Neuron (in vitro differentiated cells): ENCODE results near the gene UBXN2A.
"Not testable (repeated sequence)": the region's sequence is repeated elsewhere in the genome, so short reads cannot be mapped to it uniquely, and the experiment has no call there.

ENCODE experiments used
- H2AFZ ChIP-seq: one replicate; pipeline ENCODE4 v1.6.1; 2013; ENCODE audit warnings: low read depth, mild to moderate bottlenecking, inconsistent platforms, low read length, moderate library complexity
- H3K27me3 ChIP-seq: one replicate; pipeline ENCODE4 v1.6.1; 2013; ENCODE audit warnings: low read length; ENCODE audit not compliant: insufficient read depth
- H3K36me3 ChIP-seq: one replicate; pipeline ENCODE4 v1.6.1; 2013; ENCODE audit warnings: low read length; ENCODE audit not compliant: insufficient read depth
- H3K4me1 ChIP-seq: one replicate; pipeline ENCODE4 v1.6.1; 2013; ENCODE audit warnings: low read length; ENCODE audit not compliant: insufficient read depth
- H3K4me3 ChIP-seq: 2 replicates; pipeline ENCODE4 v1.5.1; 2013; ENCODE audit warnings: mild to moderate bottlenecking, low read length, moderate library complexity
- H3K9me3 ChIP-seq: one replicate; pipeline ENCODE4 v1.6.1; 2013; ENCODE audit warnings: low read length

Gene UBXN2A

GRCh38 chr2:24010477-24011249 lies 70.4 kb downstream of the UBXN2A start:
- Histone ChIP-seq H3K27me3 (no peaks in the 10 kb centered on the region), H2AFZ (no peak overlapping the region), H3K36me3 (no peaks in the 10 kb centered on the region), H3K4me3 (no peak overlapping the region), H3K9me3 (peaks cover 3% of the 10 kb centered on the region), H3K4me1 (peaks cover 4% of the 10 kb centered on the region)

GRCh38 chr2:24011250-24012104 lies 71.2 kb downstream of the UBXN2A start:
- Histone ChIP-seq H3K4me3 (no peak overlapping the region), H3K4me1 (peaks cover 9% of the 10 kb centered on the region), H3K9me3 (peaks cover 3% of the 10 kb centered on the region), H2AFZ (no peak overlapping the region), H3K36me3 (no peaks in the 10 kb centered on the region), H3K27me3 (no peaks in the 10 kb centered on the region)

- Histone ChIP-seq H2AFZ (no peak overlapping the region), H3K9me3 (no peaks in the 10 kb centered on the region), H3K4me3 (no peak overlapping the region), H3K4me1 (peaks cover 9% of the 10 kb centered on the region), H3K36me3 (no peaks in the 10 kb centered on the region), H3K27me3 (no peaks in the 10 kb centered on the region)
These were observed 72.4 kb downstream of the UBXN2A start for GRCh38 chr2:24012521-24013188.

GRCh38 chr2:24014902-24015301 lies 74.6 kb downstream of the UBXN2A start:
- not testable (repeated sequence) for H3K27me3 ChIP-seq, H3K4me1 ChIP-seq, H2AFZ ChIP-seq, H3K4me3 ChIP-seq, H3K9me3 ChIP-seq, H3K36me3 ChIP-seq

- Histone ChIP-seq H2AFZ (peak overlapping the region; percentile 22), H3K27me3 (no peaks in the 10 kb centered on the region), H3K9me3 (no peaks in the 10 kb centered on the region), H3K4me3 (no peak overlapping the region), H3K36me3 (no peaks in the 10 kb centered on the region), H3K4me1 (peaks cover 13% of the 10 kb centered on the region)
These were observed 75.5 kb downstream of the UBXN2A start for GRCh38 chr2:24015562-24016375.

- H2AFZ ChIP-seq = no peak overlapping the region
These were observed 76.1 kb downstream of the UBXN2A start for GRCh38 chr2:24016376-24016761.

GRCh38 chr2:24016853-24017703 lies 76.8 kb downstream of the UBXN2A start:
- no peak overlapping the region for H3K4me3 ChIP-seq
- H3K36me3 ChIP-seq = no peaks in the 10 kb centered on the region
- H3K27me3 ChIP-seq = no peaks in the 10 kb centered on the region
- no peak overlapping the region for H2AFZ ChIP-seq
- no peaks in the 10 kb centered on the region for H3K9me3 ChIP-seq
- H3K4me1 ChIP-seq = peaks cover 13% of the 10 kb centered on the region

More at GRCh38 chr2:24016376-24016761, 76.1 kb downstream of the UBXN2A start:
- H3K4me3 ChIP-seq = no peak overlapping the region
- H3K27me3 ChIP-seq = no peaks in the 10 kb centered on the region
- peaks cover 13% of the 10 kb centered on the region for H3K4me1 ChIP-seq
- no peaks in the 10 kb centered on the region for H3K9me3 ChIP-seq
- no peaks in the 10 kb centered on the region for H3K36me3 ChIP-seq

- no peak overlapping the region for H2AFZ ChIP-seq
- H3K27me3 ChIP-seq = no peaks in the 10 kb centered on the region
- H3K36me3 ChIP-seq = peaks cover 2% of the 10 kb centered on the region
- H3K4me1 ChIP-seq = peaks cover 13% of the 10 kb centered on the region
- H3K4me3 ChIP-seq = no peak overlapping the region
- H3K9me3 ChIP-seq = no peaks in the 10 kb centered on the region
These were observed 77.4 kb downstream of the UBXN2A start for GRCh38 chr2:24017711-24018110.

GRCh38 chr2:24018241-24018640 lies 78.0 kb downstream of the UBXN2A start:
- no peaks in the 10 kb centered on the region for H3K27me3 ChIP-seq
- no peak overlapping the region for H3K4me3 ChIP-seq

GRCh38 chr2:24019729-24020128 lies 79.5 kb downstream of the UBXN2A start:
- H3K36me3 ChIP-seq = peaks cover 16% of the 10 kb centered on the region
- H3K4me1 ChIP-seq = peaks cover 13% of the 10 kb centered on the region
- H3K27me3 ChIP-seq = no peaks in the 10 kb centered on the region
- H2AFZ ChIP-seq = no peak overlapping the region
- H3K9me3 ChIP-seq = no peaks in the 10 kb centered on the region
- H3K4me3 ChIP-seq = no peak overlapping the region

More at GRCh38 chr2:24018241-24018640, 78.0 kb downstream of the UBXN2A start:
- Histone ChIP-seq H3K4me1 (peaks cover 13% of the 10 kb centered on the region), H3K9me3 (no peaks in the 10 kb centered on the region), H3K36me3 (peaks cover 7% of the 10 kb centered on the region), H2AFZ (no peak overlapping the region)

- Histone ChIP-seq H2AFZ (no peak overlapping the region), H3K27me3 (no peaks in the 10 kb centered on the region)
These were observed 80.0 kb downstream of the UBXN2A start for GRCh38 chr2:24020244-24020643.

More at GRCh38 chr2:24020244-24020643, 80.0 kb downstream of the UBXN2A start:
- peaks cover 21% of the 10 kb centered on the region for H3K36me3 ChIP-seq
- peaks cover 16% of the 10 kb centered on the region for H3K4me1 ChIP-seq
- no peaks in the 10 kb centered on the region for H3K9me3 ChIP-seq
- H3K4me3 ChIP-seq = no peak overlapping the region
